ENCODE data around the gene PPP1R9A.

The PPP1R9A gene

DNA sequence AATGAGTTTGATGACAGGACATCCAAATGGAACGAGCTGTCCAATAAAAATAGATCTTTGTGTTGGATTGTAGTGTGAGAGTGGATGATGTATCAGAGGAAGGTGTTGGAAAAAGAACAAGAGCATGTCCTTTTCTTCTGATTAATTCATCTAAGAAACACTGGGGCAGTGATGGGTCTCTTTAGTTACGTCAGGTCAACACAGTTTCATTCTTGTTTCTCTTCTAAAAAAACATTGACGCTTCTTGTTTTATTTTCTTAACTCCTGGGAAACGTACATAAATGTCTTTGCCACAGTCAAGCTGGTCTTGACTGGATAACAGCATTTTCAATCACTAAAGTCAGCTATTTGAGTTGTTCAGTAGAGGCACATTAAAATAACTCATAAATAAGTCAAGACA lies 67.0 kb downstream of the PPP1R9A start:
- DNase-seq (ENCODE audit: extremely low read depth, low read depth), result no peak
- TF ChIP-seq, protein P1, sequence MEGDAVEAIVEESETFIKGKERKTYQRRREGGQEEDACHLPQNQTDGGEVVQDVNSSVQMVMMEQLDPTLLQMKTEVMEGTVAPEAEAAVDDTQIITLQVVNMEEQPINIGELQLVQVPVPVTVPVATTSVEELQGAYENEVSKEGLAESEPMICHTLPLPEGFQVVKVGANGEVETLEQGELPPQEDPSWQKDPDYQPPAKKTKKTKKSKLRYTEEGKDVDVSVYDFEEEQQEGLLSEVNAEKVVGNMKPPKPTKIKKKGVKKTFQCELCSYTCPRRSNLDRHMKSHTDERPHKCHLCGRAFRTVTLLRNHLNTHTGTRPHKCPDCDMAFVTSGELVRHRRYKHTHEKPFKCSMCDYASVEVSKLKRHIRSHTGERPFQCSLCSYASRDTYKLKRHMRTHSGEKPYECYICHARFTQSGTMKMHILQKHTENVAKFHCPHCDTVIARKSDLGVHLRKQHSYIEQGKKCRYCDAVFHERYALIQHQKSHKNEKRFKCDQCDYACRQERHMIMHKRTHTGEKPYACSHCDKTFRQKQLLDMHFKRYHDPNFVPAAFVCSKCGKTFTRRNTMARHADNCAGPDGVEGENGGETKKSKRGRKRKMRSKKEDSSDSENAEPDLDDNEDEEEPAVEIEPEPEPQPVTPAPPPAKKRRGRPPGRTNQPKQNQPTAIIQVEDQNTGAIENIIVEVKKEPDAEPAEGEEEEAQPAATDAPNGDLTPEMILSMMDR (IDR thresholded peaks at IDR 0.05; ENCODE audit: low read depth, low read length), result no peak

DNA sequence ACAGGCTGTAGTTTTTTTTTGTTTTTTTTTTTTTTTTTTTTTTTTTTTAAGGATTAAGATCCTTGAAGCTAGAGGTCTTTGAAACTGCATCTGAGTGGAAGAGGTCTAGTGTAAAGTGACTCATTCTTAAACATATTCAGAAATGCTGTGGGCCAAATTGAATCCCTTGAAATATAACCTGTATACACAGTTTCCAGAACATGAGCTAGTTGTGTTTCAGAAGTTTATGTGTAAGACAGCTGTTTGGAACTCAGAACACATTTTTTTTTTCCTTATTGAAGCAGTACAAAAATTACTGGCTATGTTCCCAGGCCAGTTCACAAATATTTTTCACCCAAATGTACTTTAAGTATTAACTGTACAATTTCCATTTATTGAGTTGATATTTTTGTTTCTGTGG lies 67.9 kb downstream of the PPP1R9A start:
- TF ChIP-seq, protein P1 (IDR thresholded peaks at IDR 0.05; ENCODE audit: low read depth, low read length), result no peak
- DNase-seq (ENCODE audit: extremely low read depth, low read depth), result no peak

DNA sequence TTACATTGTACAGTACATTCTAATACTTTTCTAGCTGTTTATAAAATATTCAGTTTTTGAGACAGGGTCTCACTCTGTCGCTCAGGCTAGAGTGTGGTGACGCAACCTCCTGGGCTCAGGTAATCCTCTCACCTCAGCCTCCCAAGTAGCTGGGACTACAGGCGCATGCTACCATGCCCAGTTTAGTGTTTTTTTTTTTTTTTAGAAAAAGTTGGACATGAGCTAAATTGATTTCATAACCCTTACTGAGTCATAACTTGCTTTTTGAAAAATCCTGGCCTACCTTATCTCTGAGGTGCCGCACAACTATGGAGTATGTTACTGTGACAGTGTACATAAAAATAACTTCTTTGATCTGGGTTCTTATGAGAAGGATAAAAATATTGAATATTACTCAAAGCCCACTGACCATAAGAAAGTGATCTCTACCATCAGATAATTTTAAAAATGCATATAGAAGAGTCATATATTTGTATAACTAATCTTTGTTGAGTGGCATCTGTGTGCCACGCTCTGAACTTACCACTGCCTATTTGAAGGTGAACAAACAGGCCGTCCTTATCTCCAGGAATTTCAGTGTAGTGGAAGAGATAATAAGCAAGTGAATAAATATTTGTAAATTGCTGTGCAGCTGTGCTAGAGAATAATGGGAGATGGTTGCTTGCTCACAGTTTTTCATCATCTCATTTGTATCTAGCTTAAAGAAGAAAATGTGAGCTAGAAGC lies 73.2 kb downstream of the PPP1R9A start:
- no peak for DNase-seq (ENCODE audit: extremely low read depth, low read depth)
- TF ChIP-seq, protein P1 (IDR thresholded peaks at IDR 0.05; ENCODE audit: low read depth, low read length), result no peak

DNA sequence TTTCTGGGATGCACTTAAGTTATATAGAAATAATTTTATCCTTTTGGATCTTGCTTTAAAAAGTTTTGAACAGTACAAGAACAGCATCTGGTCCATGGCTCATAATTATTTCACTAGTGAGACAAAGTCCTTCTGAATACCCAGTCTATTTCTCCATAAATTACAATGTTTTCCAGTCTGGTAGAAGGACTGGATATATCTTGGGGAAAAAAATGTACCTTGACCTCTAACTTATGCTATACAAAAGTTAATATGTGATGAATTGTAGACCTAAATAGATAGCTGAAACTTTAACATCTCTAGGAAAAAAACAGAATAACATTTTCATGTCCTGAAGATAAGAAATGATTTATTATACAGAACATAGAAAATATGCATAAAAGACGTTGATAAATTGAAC lies 88.5 kb downstream of the PPP1R9A start:
- TF ChIP-seq, protein P1 (IDR thresholded peaks at IDR 0.05; ENCODE audit: low read depth, low read length), result no peak
- DNase-seq (ENCODE audit: extremely low read depth, low read depth), result no peak

DNA sequence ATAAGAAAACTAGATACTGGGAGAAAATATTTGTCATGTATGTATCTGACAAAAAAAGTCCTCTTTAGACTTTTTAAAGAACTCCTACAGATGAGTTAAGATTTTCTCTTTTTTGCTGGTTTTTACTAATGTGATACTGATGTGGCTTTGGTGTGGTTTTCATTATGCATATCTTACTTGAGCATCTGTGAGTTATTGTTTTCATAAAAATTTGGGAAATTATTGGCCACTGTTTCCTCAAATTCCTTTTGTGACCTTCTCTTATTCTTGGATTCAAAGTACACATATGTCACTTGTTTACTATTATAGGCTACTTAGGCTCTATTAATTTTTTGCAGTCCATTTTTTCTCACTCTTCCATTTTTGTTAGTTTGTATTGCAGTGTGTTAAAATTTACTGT lies 89.0 kb downstream of the PPP1R9A start:
- TF ChIP-seq, protein P1 (IDR thresholded peaks at IDR 0.05; ENCODE audit: low read depth, low read length), result no peak

DNA sequence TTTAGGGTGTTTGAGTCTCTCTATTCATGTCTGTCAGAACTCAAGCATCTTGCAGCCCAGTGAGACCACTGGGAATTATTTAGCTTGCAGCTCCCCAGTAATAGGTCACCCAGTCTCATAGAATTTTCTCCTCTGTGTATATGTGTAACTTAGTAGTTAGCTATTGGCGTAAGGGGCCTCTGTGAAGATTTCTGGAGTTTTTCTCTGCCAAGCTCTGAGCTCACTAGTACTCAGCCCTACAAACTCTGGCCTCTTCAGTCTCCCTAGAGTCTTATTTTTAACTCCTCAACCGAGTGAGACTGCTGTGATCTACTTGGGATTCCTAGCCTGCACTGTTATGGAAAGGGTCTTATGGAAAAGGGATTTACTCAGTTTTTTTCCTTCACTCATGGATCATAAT lies 90.2 kb downstream of the PPP1R9A start:
- DNase-seq (ENCODE audit: extremely low read depth, low read depth), result no peak
- TF ChIP-seq, protein P1 (IDR thresholded peaks at IDR 0.05; ENCODE audit: low read depth, low read length), result no peak

More for the DNA sequence above, 89.0 kb downstream of the PPP1R9A start:
- no peak for DNase-seq (ENCODE audit: extremely low read depth, low read depth)

DNA sequence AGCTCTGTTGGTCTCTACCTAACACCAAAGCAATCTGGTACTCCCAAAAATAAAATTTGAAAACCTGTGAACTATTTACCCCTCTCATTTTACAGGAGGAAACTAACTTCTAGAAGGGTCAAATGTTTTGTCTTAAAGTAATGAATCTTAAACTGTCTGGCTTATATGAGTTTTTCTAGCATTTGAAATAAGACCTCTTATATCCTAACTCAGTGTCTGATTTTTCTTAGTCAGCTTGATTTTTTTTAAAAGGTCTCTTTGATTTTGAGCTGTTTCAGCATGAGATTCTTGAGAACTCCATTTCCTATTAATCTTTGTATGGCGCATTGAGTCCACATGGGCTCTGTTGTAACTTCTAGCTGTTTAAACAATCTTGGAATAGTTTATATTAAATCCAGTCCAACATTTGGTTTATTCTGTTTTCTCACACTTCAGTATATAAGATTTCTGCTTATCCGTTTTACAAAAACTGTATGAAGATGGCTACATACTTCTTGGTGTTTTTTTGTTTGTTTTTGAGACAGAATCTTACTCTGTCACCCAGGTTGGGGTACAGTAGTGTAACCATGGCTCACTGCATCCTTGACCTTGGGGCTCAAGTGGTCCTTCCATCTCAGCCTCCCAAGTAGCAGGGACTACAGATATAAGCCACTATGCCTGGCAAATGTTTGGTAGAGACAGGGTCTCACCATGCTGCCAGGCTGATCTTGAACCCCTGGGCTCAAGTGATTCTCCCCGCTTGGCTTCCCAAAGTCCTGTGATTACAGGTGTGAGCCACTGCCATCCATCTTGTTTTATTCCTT lies 91.1 kb downstream of the PPP1R9A start:
- no peak for DNase-seq (ENCODE audit: extremely low read depth, low read depth)
- TF ChIP-seq, protein P1 (IDR thresholded peaks at IDR 0.05; ENCODE audit: low read depth, low read length), result no peak

All from AG09319 (cell line).